ENCODE results near the gene AKAP6. TPM values are rescaled to one million over a fixed set of nuclear protein-coding genes. Genes with fewer than 3 reads are reported as not detected.

AKAP6 gene
- total RNA-seq, 2 experiments from 2014 or later: 1.2 to 1.4 TPM

DNA sequence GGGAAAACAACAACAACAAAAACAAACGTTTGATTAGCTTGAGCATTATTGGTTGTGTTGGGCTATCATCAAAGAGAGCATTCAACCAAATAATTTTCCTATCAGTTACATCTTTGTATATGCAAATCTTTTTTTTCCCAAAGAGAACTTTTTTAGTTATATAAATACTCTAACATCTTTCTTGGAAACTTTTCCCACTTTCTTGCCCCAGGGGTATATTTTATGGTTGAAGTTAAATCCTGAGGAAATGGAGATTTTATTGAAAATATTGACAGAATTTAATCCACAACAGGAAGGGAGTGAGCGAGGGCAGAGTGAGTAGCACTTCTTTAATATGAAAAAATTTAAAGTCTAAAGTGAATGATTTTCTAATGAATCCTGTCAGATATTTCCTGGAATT is 488.7 kb downstream of the AKAP6 start:
- Mint-ChIP-seq H3K9me3 (no peaks in the 10 kb centered on the region), H3K36me3 (ENCODE audit: low read depth) (no peaks in the 10 kb centered on the region), H3K4me3 (no peak overlapping the region), H3K27ac (no peak overlapping the region), H3K27me3 (no peaks in the 10 kb centered on the region), H3K4me1 (ENCODE audit: low read depth) (no peaks in the 10 kb centered on the region)
- CTCF ChIA-PET: no interaction called here
- POLR2A ChIA-PET: no interaction called here
- DNase-seq: no peak
- no peak for ATAC-seq
- TF ChIP-seq, protein P1, sequence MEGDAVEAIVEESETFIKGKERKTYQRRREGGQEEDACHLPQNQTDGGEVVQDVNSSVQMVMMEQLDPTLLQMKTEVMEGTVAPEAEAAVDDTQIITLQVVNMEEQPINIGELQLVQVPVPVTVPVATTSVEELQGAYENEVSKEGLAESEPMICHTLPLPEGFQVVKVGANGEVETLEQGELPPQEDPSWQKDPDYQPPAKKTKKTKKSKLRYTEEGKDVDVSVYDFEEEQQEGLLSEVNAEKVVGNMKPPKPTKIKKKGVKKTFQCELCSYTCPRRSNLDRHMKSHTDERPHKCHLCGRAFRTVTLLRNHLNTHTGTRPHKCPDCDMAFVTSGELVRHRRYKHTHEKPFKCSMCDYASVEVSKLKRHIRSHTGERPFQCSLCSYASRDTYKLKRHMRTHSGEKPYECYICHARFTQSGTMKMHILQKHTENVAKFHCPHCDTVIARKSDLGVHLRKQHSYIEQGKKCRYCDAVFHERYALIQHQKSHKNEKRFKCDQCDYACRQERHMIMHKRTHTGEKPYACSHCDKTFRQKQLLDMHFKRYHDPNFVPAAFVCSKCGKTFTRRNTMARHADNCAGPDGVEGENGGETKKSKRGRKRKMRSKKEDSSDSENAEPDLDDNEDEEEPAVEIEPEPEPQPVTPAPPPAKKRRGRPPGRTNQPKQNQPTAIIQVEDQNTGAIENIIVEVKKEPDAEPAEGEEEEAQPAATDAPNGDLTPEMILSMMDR (IDR thresholded peaks at IDR 0.05): no peak
- intact Hi-C loops (cut with micrococcal nuclease): no loop called here

DNA sequence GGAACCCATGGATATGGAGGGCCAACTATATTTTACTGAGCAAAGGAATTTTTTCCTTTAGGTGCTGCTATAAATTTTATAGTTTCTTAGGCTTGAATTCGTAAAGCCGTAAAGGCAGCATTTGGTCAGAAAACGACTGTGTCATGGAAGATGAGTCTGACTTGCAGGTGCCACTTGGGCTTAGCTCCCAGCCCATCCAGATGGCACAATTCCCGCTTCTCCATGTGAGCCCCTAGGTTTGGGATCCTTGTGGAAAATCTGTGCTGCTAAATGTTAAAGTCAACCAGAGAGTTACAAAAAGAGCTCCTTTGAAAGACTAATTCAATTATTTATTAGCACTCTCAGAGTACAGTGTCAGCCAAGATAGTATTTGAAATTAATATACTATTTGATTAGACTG is 489.5 kb downstream of the AKAP6 start:
- intact Hi-C loops (cut with micrococcal nuclease): no loop called here

DNA sequence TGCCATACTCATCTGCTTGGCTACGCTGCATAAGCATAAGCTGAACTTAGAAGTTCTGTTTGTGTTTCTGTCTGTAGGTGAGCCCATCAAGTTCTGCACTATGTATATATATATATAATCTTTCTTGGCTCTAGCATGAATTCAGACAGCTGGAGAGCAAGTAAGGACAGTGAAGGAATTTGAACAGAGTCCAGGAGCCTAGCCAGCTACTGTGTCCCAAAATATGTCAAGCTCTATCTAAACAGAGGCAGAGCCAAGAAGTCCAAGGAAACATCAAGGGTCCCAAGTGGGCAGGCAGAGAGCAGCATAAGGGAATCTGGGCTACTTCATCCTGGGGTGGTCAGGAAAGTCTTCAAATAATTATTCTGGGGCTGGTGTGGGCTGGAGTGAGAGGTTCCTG is 491.1 kb downstream of the AKAP6 start:
- TF ChIP-seq, protein P1 (IDR thresholded peaks at IDR 0.05): no peak
- DNase-seq (no peak), ATAC-seq (no peak)
- Mint-ChIP-seq H3K36me3 (ENCODE audit: low read depth) (no peaks in the 10 kb centered on the region), H3K9me3 (no peaks in the 10 kb centered on the region), H3K27me3 (no peaks in the 10 kb centered on the region), H3K27ac (no peak overlapping the region), H3K4me1 (ENCODE audit: low read depth) (no peaks in the 10 kb centered on the region), H3K4me3 (no peak overlapping the region)
- CTCF ChIA-PET: no interaction called here
- intact Hi-C loops (cut with micrococcal nuclease): no loop called here
- POLR2A ChIA-PET: no interaction called here

More for the DNA sequence above, 489.5 kb downstream of the AKAP6 start:
- H3K27me3 Mint-ChIP-seq: no peaks in the 10 kb centered on the region
- ATAC-seq: no peak
- ChIA-PET POLR2A (no interaction called here), CTCF (no interaction called here)
- H3K36me3 Mint-ChIP-seq (ENCODE audit: low read depth): no peaks in the 10 kb centered on the region
- H3K9me3 Mint-ChIP-seq: no peaks in the 10 kb centered on the region
- no peak overlapping the region for H3K27ac Mint-ChIP-seq
- TF ChIP-seq, protein P1 (IDR thresholded peaks at IDR 0.05): no peak
- H3K4me1 Mint-ChIP-seq (ENCODE audit: low read depth): no peaks in the 10 kb centered on the region
- no peak for DNase-seq
- no peak overlapping the region for H3K4me3 Mint-ChIP-seq

DNA sequence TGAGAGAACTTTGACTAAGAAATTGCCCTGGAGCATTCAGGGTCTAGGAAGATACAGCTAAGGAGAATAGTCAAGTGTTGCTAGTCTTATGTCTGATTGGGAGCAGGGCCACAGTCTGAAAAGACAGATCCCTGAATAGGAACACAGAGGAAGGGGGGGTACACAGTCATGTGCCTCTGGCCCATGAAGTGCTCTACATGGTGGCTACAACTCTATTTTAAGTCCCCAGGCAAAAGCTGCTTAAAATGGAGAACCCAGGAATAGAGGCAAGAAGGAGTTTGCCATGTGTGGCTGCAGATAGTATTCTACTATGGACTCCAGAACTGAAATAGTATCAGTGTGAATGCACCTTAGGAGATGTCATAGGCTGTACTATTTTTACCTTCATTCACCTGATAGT is 491.6 kb downstream of the AKAP6 start:
- H3K27me3 Mint-ChIP-seq: no peaks in the 10 kb centered on the region
- ChIA-PET CTCF (no interaction called here), POLR2A (no interaction called here)
- intact Hi-C loops (cut with micrococcal nuclease): no loop called here
- H3K9me3 Mint-ChIP-seq: no peaks in the 10 kb centered on the region
- no peak overlapping the region for H3K4me3 Mint-ChIP-seq
- H3K4me1 Mint-ChIP-seq (ENCODE audit: low read depth): no peaks in the 10 kb centered on the region
- no peaks in the 10 kb centered on the region for H3K36me3 Mint-ChIP-seq (ENCODE audit: low read depth)
- DNase-seq (no peak), ATAC-seq (no peak)
- no peak overlapping the region for H3K27ac Mint-ChIP-seq
- TF ChIP-seq, protein P1 (IDR thresholded peaks at IDR 0.05): no peak

DNA sequence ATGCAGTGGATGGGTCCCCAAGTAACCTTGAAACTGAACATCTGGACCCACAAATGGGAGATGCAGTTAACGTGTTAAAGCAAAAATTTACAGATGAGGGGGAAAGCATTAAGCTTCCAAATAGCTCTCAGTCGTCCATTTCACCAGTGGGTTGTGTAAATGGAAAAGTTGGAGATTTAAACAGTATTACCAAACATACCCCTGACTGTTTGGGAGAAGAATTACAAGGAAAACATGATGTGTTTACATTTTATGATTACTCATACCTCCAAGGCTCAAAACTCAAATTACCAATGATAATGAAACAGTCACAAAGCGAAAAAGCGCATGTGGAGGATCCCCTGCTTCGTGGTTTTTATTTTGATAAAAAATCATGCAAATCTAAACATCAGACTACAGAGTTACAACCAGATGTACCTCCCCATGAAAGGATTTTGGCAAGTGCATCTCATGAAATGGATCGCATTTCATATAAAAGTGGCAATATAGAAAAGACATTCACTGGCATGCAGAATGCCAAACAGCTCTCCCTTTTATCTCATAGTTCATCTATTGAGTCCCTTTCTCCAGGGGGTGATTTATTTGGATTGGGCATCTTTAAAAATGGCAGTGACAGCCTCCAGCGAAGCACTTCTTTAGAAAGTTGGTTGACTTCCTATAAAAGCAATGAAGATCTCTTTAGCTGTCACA is 493.0 kb downstream of the AKAP6 start:
- Mint-ChIP-seq H3K4me1 (ENCODE audit: low read depth) (no peaks in the 10 kb centered on the region), H3K9me3 (no peaks in the 10 kb centered on the region), H3K27ac (no peak overlapping the region), H3K4me3 (no peak overlapping the region), H3K36me3 (ENCODE audit: low read depth) (no peaks in the 10 kb centered on the region), H3K27me3 (no peaks in the 10 kb centered on the region)
- POLR2A ChIA-PET: no interaction called here
- TF ChIP-seq, protein P1 (IDR thresholded peaks at IDR 0.05): no peak
- DNase-seq (no peak), ATAC-seq (no peak)
- CTCF ChIA-PET: no interaction called here
- intact Hi-C loops (cut with micrococcal nuclease): no loop called here
